Measurements from ENCODE around the gene KLF15.

The KLF15 gene

DNA sequence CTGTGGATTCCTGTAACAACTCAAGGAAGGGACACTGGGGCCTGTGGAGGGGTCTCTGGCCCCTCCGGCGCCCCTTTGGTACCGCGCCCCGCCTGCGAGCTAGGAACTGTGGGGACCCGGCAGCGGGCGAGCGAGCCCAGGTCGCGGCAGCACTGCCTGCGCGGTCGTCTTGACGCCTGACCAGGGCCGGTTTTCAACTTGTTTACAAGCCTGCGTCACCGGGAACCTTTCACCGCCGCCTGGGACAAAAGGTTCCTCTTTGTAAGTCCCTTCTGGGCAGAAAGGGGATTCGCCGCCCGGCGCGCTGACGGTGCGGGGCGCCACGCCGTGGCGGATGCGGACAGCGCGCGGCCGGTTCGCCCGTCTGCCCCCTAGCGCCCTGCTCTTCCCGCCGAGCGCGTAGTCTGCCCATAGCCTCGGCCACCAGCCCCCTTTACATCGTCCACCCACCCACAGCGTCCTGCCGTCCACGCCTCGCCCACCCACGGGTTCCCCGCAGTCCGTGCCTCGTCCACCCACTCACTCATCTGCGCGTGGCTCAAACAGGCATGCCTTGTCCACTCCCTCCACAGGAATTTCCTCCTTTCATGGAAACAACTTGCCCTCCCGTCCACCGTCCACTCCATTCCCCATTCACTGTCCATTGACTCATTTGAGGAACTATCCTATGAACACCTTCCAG, 32.0 kb upstream of the KLF15 start:
- DNase-seq, result peak; percentile 22 to 70 (median 38)

DNA sequence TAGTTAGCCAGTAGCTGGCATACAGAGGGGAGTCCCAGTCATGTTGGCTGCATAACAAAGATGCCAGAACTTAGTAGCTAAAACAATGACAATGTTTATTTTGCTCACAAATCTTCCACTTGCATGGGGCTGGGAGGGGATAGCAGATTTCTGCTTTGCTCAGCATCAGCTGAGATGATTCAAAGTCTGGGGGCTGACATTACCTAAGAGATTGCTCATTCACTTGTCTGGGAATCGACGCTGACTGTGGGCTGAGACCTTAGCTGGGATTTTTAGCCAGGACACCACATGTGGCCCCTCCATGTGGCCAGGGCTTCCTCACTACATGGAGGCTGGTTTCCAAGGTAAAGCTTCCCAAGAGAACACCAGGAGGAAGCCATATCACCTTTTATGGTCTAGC, 24.8 kb upstream of the KLF15 start:
- DNase-seq, result no peak

DNA sequence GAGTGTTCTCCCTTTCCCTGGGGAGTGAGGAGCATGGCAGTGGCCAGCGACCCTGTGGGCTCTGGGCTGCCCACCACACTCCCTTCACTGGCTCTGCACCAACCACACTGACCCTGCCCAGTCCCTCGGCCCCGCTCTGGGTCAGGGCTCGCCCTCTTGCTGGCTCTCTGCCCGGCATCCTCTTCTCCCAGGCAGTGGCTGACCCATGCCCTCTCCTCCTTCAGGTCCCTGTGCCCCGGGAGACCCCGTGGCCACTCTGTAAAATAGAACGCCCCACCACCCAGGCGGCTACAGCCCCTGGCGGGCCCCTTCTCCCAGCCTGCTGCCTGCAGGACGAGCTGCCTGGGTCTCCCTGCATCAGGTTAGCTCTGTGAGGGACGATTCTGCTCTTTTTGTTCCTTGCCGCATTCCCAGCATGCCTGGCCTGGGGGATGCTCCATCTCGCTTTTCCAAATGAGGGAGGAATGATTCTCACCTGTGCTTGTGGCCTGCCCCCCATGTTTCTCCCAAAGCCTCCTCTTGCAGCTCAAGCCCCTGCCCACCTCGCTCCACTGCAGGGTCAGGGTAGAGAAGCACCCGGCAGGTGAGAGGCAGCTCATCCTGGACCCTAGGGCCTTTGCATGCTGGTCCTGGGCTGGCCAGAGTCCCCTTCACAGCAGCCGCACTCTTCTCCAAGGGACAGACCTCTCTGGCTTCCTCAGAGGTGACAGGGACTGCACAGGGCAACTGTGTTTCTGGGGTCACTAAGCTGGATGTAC, 23.0 kb upstream of the KLF15 start:
- DNase-seq, result no peak

DNA sequence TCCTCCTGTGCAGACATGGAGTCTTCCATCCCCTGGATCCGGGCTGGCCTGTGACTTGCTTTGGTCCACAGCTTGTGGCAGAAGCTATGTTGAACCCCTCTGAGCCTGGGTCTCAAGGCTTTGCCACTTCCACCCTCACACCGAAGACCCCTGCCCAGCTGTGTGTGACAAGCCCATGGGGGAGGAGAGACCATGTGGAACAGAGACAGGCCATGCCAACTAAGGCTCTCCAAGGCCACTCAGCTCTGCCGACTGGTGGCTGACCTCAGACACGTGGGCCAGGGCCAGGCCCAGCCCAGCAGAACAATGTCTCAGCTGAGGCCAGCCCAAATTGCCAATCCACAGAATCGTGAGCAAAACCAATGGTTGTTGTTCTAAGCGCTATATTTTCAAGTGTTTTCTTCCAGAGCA, 21.1 kb upstream of the KLF15 start:
- DNase-seq, result no peak

DNA sequence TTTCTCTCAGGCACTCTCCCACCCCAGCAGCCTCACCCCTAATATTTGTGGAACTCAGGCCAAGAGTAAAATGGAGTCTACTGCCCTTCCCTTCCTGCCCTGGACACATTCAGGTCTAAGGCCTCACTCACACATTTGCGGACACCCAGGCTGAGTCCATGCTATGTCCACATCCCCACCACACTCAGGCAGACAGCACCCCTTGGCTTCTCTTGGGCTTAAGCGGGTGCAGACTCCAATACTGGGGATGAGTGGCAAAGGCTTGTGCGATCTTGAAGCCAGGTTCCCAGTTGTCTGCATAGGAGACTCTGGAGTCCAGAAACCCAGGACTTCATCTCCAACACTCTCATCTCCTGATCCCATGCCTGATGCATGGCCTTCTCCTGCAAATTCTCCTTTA, 20.0 kb upstream of the KLF15 start:
- no peak for DNase-seq

DNA sequence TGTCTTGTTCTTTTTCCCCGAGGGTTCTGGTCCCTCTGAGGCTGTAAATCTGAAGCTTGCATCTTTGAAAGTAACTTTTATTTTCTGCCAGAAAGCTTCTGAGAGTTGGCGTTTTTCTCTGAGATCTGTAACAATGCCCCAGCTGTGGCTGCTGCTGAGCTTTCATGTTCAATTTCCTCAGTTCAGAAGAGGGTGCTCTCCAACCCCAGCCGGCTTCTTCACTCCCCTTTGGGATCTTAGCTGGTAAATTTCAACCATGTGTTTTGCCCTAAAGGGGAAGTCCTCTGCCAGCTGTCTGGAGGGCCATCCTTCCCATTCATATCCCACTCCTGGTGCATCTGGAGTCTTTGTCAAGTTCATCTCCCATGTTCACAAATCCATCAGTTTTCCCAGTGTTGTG, 19.2 kb upstream of the KLF15 start:
- no peak for DNase-seq

DNA sequence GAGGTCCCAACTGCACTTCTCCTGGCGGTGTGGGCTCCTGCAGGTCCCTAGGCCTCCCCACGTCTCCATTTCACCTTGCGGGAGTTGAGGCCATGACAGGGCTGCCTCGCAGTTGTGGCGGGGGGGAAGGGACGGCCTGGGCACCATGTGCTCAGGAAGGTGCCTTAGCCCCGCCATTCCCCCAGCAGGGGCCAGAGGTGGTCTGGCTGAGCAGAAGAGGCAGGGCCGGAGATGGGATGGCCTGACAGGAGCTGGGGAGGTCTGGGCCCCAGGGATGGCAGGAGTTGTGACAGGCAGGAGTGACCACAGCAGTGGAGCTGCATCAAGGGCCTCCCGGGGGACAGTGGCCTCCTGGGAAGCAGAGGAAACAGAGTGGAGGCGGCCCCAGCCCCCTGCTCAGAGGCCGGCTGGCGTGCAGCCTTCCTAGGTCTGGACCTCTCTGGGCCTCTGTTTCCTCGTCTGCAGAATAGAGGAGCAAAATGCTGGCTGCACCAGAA, 18.7 kb upstream of the KLF15 start:
- no peak for DNase-seq

DNA sequence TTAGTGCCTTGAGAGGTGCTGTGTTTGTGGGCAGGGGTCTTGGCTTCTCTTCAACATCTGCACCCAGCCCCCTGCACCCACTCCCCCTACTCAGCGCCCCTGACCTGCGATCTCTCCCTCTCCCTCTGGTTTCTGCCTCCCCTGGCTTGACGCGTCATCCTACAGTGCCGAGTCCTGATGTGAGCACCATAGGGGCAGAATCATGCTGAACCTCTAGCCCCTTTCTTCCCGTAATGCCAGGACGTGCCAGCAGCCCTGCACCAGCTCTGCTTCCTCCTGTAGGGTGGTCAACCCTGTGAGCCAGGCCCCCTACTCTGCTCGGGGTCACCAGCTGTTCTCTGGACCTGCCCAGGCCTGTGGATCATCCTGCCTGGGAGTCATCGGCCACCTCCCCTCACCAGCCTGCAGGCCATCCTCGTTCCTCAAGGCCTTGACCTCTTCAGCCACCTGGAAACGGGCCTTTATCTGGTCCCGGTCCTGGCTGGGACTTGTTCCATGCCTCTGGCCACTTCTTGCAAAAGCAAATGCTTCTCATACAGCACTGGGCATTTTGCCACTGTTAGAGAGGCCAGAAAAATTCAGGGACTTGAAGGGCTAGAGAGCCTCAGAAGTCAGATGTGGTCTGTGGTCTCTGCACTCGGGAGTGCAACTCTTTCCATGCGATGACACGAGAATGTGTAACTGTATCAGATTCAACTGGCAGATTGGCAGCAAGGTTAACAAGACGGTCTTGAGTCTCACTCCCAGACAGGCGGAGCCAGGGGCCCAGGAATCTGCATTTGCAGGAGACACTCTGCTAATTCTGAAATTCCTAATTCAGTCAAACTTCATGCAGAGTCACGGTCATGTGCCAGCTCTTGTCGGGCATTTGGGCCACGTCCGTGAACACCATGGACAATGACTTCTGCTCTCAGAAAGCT, 16.7 kb upstream of the KLF15 start:
- DNase-seq, result no peak

DNA sequence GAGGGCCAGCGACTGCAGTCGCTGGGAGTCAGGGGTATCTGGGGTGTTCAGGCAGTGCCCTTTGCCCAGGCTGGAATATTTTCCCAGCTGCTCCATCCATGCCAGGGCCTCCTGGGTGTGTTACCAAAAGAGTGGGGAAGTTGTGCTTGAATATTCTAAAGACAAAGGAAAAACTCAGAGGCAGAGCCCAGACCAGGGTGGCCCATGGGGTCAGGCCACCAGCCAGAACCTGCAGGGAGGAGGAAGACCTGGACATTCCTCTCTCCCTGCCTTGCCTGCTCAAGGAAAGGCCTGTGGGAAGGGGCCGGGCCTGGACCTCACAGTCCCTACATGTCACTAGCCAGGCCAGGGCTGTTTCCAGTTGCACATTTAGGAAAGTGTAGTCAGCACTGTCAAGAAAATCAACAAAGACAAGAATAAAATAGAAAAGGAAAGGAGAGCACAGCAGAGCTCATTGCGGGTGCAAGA, 16.0 kb upstream of the KLF15 start:
- DNase-seq, result no peak

DNA sequence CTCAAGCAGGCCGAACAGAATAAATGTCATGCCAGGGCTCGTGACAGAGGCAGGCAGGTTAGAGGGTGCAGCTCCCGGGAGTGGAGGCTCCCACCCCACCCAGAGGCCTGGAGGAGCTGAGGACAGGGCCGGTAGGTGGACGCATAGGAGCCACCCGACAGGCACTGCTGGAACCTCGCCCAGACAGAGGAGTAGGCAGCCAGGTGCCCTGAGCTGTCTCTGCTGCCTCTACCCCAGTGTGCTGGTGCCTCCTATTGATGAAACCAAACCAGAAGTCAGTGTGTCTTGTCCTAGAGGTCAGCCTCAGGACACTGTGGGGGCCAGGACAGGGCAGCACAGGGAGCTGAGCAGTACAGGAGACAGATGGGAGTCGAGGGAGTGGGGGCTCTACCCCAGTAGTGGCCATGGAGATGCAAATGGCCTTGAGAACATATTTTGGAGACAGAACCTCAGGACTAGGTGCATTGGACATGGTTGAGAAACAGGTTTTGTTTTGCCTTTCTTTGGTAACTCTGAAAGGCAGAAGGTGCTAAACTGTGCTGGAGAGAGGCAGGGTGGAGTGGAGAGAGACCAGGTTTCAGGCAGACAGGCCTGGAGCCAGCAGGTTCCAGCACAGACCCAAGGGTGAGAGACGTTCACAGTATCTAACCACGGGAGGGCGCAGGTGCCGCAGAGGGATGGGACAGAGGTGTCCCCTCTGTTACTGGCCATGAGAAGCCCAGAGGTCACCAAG, 15.4 kb upstream of the KLF15 start:
- DNase-seq, result no peak

DNA sequence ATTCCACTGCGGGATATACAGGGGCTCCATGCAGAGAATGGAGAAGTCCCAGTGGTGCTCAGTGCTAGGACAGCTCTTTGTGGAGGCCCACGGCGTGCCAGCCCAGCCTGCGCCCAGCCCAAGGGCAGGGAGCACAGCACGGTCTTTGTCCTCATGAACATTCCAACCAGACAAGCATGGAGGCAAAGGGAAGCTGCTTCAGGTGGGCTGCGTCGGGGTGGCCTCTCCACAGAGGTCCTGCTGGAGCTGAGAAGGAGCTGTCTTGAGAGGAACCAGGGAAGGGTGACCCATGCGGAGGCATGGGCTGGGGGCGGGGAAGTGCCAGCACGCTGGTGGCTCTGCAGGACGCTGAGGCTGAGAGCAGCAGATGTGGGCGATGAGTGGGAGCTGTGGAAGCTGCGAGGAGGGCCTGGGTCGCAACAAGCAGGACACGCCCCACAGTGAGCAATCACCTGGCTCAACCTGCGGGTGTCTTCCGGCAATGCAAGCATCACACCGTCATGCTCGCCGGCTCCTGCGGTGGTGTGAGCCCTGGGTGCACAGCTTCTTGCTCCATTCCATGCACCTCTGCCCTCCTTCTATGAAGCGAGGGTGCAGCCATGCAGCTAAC, 14.0 kb upstream of the KLF15 start:
- no peak for DNase-seq

DNA sequence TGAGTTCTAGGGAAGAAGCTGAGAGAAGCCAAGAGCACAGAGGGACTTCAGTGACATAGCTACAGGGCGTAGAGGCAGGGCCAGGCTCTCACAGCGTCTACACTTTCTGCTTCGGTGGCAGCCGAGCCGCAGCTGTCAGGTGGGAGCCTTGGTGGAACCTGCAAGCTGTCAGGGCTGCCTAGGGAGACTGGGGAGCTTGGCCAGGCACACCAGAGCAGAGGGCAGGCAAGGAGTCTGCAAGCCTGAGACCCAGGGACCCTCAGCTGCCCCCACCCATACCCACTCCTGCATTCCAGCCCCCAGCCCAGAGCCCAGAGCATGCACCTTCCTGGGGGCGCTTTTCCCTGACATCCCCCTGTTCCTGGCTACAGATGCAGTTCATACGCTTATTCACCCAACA, 13.4 kb upstream of the KLF15 start:
- DNase-seq, result no peak

DNA sequence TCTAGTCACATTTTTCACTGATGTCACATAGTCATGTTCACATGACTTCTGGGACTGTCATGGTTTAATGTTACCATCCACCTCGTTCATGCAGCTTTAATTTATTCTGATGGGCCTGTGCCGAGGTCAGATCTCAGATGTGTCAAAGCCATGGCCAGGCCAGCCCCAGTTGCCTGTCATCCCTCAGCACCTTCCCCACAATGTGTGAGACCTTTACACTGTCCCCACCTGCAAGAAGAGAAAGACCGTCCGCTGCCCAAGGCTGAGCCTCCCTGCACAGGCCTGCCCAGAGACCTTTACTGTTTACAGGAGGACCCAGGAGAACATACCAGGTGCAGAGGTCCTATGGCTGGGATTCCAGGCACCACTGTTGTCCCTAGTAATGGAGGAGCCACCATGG, 12.8 kb upstream of the KLF15 start:
- DNase-seq, result no peak

DNA sequence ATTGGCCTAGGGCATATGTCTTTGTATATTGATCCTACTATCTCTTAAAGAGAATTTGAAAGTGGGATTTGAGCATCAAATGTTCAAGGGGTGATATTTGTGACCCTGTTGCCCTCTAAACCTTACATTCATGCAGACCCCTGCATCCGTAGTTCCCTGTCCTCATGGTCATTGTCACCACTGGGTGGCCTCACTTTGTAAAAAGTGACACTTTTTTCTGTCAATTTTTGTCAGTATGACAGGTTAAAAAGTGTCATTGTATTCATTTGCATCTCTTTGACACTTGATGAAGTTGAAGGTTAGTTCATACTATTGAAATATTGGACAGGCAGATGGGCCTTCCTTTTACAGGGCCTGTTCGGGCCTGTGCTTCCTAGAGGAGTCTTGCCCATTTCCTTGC, 12.3 kb upstream of the KLF15 start:
- no peak for DNase-seq

DNA sequence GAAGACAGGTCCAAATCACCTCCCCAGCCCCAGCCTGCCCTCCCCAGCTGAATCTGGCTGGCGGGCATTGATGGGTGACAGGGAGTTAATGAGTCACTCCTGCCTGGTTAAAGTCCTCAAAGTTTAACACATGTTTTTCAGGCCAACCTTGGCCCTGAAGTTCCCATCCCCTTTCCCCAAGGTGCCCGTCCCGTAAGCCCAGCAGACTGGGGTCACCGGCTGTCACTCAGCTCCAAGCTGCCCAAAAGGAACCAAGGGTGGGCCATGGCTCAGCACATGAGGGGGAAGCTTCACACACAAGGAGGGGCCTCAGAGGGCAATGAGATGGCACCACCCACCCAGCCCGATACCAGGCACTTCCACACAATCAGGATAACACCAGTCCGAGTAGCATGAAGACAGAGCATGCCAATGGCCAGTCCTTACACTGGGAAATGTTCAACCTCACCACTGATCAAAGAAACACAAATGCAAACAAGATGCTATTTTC, 10.2 kb upstream of the KLF15 start:
- DNase-seq, result no peak

DNA sequence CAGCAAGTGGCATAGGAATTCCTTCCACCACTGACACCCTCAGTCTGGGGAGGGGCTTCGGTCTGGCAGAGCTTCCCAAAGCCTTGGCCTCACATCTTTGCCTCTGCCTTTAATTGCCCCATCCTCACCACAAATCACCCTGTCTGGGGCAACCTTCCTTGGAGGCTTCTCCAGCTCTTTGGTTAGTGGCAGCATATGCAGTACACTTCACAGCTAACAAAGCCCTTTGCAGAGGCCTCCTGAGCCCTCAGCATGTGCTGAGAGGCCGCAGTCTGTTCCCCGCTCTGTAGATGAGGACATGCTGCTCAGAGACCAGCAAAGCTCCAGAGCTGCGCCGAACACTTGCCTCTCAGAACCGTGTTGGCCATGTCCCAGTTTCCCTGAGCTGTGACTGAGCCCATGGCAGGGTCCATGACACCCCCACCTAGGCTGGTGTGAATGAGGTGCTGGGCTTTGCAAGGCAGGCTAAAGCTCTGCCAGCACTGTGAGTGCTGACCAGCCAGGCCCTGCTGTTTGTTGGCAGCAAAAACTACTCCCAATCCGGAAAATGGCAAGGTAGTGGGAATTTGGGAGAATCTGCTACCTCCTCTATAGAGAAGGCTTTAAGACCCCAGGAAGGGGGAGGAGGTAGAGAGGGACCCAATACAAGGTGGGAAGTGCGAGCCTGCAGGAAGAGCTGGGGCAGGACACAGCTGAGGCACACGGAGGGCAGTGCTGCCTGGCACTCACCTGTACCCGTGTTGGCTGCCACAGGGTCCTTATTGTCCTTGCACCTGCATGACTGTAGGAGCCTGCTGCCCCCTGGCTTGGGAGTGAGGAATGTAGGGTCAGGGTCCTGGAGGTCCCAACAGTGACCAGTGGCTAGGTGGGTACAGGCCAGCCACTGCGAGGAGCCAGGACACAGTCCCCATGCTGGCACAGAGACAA, 8.4 kb upstream of the KLF15 start:
- DNase-seq, result no peak

DNA sequence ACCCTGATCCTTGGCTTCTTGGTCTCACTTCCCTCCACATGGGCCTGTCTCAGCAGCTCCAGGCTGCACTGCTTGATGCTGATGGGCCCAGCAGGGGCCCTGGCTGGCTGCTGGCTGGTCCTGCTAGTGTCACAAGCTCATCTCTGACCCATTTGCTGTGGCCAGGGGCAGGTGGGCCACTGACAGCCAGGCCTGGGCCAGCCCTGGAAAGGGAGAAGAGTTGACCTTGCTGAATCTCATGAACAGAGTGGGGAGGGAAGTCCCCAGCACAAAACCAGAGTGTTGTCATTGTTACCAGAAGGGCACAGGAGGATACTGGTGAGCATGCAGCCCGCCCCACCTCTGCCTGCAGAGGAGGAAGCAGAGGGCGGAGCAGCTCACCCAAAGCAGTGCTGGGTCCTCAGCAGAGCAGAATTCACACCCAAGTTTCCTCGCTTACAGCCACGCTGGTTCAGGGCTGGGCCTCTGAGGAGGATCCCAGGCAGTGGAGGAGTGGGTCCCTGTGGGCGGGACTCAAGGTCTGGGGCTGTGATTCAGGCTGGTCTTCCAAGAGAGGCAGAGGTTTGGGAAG, 7.6 kb upstream of the KLF15 start:
- DNase-seq, result no peak

DNA sequence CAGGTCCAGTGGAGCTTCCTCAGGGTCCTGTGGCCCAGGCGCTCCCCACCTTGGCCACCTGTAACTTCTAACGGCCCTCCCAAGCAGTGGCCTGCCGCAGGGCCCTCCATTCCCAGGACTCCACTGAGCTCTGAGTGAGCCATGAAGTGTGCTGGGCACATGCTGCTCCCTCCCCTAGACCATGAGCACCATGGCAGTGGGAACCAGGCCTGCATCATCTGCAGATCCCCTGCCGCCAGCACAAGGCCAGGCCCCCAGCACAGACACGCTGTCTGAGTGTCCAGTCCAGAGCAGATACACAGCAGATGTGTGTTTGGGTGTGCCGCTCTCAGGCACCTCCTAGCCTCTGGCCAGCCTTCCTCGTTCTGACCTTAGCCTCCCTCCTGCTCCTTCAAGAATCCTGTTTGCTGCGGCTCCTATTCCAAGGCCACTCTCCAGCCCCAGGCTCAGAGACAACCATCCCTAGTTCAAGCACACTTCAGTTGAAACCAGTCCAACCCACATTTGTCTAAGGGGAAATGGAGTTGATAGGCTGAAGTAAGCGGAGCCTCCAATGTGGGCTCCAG, 7.0 kb upstream of the KLF15 start:
- no peak for DNase-seq

DNA sequence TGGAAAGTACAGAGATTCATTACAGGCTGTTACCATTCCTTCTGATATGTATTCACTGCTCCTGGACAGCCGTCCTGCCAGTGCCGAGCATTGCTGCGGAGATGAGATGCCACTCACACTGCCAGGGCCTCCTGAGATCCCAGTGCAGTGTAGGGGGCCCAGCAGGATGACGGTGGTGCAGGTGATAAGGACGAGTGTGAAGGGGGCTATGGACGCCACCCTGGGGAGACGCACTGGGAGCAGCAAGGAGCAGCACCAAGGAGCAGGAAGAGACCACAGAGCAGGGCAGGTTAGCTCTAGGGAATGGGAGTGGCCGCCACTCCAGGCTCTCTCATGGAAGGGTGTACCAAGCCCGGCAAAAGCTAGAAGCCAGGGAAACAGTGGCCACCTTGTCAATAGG, 4.0 kb upstream of the KLF15 start:
- no peak for DNase-seq

DNA sequence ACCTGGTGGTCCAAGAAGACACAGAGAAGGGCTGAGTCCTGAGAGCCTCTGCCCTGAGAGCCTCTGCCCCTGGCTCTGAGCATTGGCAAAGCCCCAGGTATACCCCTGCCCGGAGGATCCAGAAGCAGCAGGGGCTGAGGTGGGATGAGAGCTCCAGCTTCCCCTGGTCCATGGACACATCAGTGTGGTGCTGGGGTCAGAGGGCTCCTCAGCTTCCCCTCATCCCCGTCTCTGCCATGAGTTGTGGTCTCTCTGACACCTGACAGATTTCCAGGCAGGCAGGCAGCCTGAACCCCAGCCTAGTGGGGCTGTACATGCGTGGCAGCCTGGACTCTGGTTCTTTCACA, 3.5 kb upstream of the KLF15 start:
- no peak for DNase-seq

Data from NCI-H1417 (cell line).